ENCODE measurements around the gene STAT5B. TPM values are rescaled to one million over a fixed set of nuclear protein-coding genes. Genes with fewer than 3 reads are reported as not detected.
"Not testable (repeated sequence)": the region's sequence is repeated elsewhere in the genome, so short reads cannot be mapped to it uniquely, and the experiment has no call there.

The STAT5B gene
- total and polyA plus RNA-seq, 2 of the 13 experiments (the other 11 are each of a cell fraction or from before 2014, with no cell fraction given), result 21.0 to 42.8 TPM

DNA sequence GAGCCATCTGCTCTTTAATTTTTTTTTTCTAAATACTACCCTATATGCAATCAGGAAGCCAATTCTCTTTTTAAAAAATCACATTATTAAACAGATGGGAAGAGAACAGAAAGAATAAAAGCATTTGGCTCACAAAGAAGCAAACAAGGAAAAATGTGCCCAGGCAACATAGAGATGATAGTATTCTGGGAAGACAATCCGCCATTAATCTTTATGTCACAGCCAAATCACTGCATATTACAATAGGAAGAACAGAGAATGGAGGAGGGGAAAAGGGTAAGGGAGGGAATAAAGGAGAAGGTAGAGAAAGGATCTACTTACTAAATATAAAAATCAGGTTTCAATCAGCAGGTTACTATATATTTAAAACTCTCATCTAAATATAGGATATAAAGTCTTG, 34.3 kb downstream of the STAT5B start:
- 98% methylated on average over 1 of the region's 1 CpG for WGBS (ENCODE audit: low lambda C conversion rate)
- ATAC-seq (no peak), DNase-seq (ENCODE audit: low spot score) (no peak), FAIRE-seq (no peak)
- H3K4me3 ChIP-seq (replicated peaks in 1 of 3; ENCODE audit: insufficient read depth in 1 of 3, low read depth in 2 of 3, low read length in 3 of 3), result no peak overlapping the region
- intact Hi-C loops (cut with micrococcal nuclease; ENCODE audit: unreplicated experiment), result loop anchor here (10.0 kb wide), 1 partner anchor 57 kb away; the partner anchor contains the start of genes HCRT and KCNH4
- no TSS peak for BruUV-seq (replicated peaks)
- TF ChIP-seq HNRNPK (IDR thresholded peaks at IDR 0.05; ENCODE audit: low read depth, low read length, poor library complexity, severe bottlenecking), result peak; percentile 17
- TF ChIP-seq, protein P1, sequence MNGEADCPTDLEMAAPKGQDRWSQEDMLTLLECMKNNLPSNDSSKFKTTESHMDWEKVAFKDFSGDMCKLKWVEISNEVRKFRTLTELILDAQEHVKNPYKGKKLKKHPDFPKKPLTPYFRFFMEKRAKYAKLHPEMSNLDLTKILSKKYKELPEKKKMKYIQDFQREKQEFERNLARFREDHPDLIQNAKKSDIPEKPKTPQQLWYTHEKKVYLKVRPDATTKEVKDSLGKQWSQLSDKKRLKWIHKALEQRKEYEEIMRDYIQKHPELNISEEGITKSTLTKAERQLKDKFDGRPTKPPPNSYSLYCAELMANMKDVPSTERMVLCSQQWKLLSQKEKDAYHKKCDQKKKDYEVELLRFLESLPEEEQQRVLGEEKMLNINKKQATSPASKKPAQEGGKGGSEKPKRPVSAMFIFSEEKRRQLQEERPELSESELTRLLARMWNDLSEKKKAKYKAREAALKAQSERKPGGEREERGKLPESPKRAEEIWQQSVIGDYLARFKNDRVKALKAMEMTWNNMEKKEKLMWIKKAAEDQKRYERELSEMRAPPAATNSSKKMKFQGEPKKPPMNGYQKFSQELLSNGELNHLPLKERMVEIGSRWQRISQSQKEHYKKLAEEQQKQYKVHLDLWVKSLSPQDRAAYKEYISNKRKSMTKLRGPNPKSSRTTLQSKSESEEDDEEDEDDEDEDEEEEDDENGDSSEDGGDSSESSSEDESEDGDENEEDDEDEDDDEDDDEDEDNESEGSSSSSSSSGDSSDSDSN (CRISPR knock-in tag; IDR thresholded peaks at IDR 0.05), result no peak
- no peak overlapping the region for H3K9ac ChIP-seq (ENCODE audit: insufficient read depth, low read depth, low read length)
- H2AFZ ChIP-seq (ENCODE audit: low read length), result no peak overlapping the region
- H3K79me2 ChIP-seq (ENCODE audit: insufficient read depth, low read length), result peaks cover 17% of the 10 kb centered on the region
- H3K9me3 ChIP-seq (ENCODE audit: low read length), result no peaks in the 10 kb centered on the region
- H3K27me3 ChIP-seq (ENCODE audit: control insufficient read depth in 1 of 2, insufficient read depth in 2 of 2, low read length in 2 of 2), result no peaks in the 10 kb centered on the region
- in situ Hi-C loops (cut with HindIII; ENCODE audit: extremely low pct_ligation_motif_present, low pct_unique_long_range_greater_than_20kb), result no loop called here
- ChIA-PET CTCF (ENCODE audit: low intra/inter-chr PET ratio, low total read pairs) (no interaction called here), POLR2A (no interaction called here)
- no peaks in the 10 kb centered on the region; the same call in 1 of the 2 replicates for H4K20me1 ChIP-seq (ENCODE audit: insufficient read depth, low read length)
- no peak overlapping the region for H3K4me2 ChIP-seq (ENCODE audit: low read depth, low read length)
- H3K4me1 ChIP-seq (ENCODE audit: insufficient read depth, low read length), result peaks cover 33% of the 10 kb centered on the region
- H3K27ac ChIP-seq (ENCODE audit: extremely low read length, insufficient read depth, low read length), result no peak overlapping the region
- H3K36me3 ChIP-seq (replicated peaks in 1 of 2; ENCODE audit: control insufficient read depth in 1 of 2, insufficient read depth in 2 of 2, low read length in 2 of 2), result no peaks in the 10 kb centered on the region

GRCh38 chr17:42240863-42241262, 35.3 kb downstream of the STAT5B start:
- H3K4me2 ChIP-seq (ENCODE audit: low read depth, low read length); BruUV-seq (replicated peaks); H3K9ac ChIP-seq (ENCODE audit: insufficient read depth, low read depth, low read length); H3K9me3 ChIP-seq (ENCODE audit: low read length); H3K4me3 ChIP-seq (replicated peaks in 1 of 3; ENCODE audit: insufficient read depth in 1 of 3, low read depth in 2 of 3, low read length in 3 of 3); H3K27me3 ChIP-seq (ENCODE audit: control insufficient read depth in 1 of 2, insufficient read depth in 2 of 2, low read length in 2 of 2); H4K20me1 ChIP-seq (ENCODE audit: insufficient read depth, low read length); H2AFZ ChIP-seq (ENCODE audit: low read length); ATAC-seq; FAIRE-seq; DNase-seq (ENCODE audit: low spot score); POLR2A ChIA-PET; in situ Hi-C loops (cut with HindIII; ENCODE audit: extremely low pct_ligation_motif_present, low pct_unique_long_range_greater_than_20kb); CTCF ChIA-PET (ENCODE audit: low intra/inter-chr PET ratio, low total read pairs); H3K36me3 ChIP-seq (replicated peaks in 1 of 2; ENCODE audit: control insufficient read depth in 1 of 2, insufficient read depth in 2 of 2, low read length in 2 of 2): not testable (repeated sequence)
- peaks cover 12% of the 10 kb centered on the region for H3K79me2 ChIP-seq (ENCODE audit: insufficient read depth, low read length)
- intact Hi-C loops (cut with micrococcal nuclease; ENCODE audit: unreplicated experiment), result loop anchor here (10.0 kb wide), 1 partner anchor 56 kb away; the partner anchor contains the start of genes HCRT and KCNH4
- WGBS (ENCODE audit: low lambda C conversion rate), result 88% methylated on average over 4 of the region's 4 CpGs
- peak overlapping the region; percentile 4 for H3K27ac ChIP-seq (ENCODE audit: extremely low read length, insufficient read depth, low read length)
- H3K4me1 ChIP-seq (ENCODE audit: insufficient read depth, low read length), result peaks cover 23% of the 10 kb centered on the region
